ENCODE data around the gene SLC2A4. TPM values are rescaled to one million over a fixed set of nuclear protein-coding genes. Genes with fewer than 3 reads are reported as not detected.

The SLC2A4 gene
- total RNA-seq, 1 donor from 2014 or later: 0.31 TPM

Other genes with a start within 250 kb of the SLC2A4 start
- gene SLC16A13, start 245.7 kb upstream of the SLC2A4 start, total RNA-seq: 14.3 and 14.8 TPM in 2 replicates
- gene SLC16A11, start 237.6 kb upstream of the SLC2A4 start, total RNA-seq: 0.34 and 0.47 TPM in 2 replicates
- not detected in 2 replicates for gene CLEC10A, start 201.5 kb upstream of the SLC2A4 start, total RNA-seq
- gene ASGR2, start 166.9 kb upstream of the SLC2A4 start, total RNA-seq: not detected in 2 replicates
- 1.1 and 1.6 TPM in 2 replicates for gene ASGR1, start 102.3 kb upstream of the SLC2A4 start, total RNA-seq
- gene DLG4, start 61.9 kb upstream of the SLC2A4 start, total RNA-seq: 15.3 and 15.5 TPM in 2 replicates
- 287 and 294 TPM in 2 replicates for gene ACADVL, start 61.8 kb upstream of the SLC2A4 start, total RNA-seq
- 70.0 and 73.5 TPM in 2 replicates for gene DVL2, start 47.2 kb upstream of the SLC2A4 start, total RNA-seq
- 52.5 and 55.4 TPM in 2 replicates for gene PHF23, start 42.3 kb upstream of the SLC2A4 start, total RNA-seq
- gene GABARAP, start 39.3 kb upstream of the SLC2A4 start, total RNA-seq: 146 and 148 TPM in 2 replicates
- gene CTDNEP1, start 30.0 kb upstream of the SLC2A4 start, total RNA-seq: 191 and 193 TPM in 2 replicates
- gene ELP5, start 29.5 kb upstream of the SLC2A4 start, total RNA-seq: 73.6 and 75.5 TPM in 2 replicates
- 0.15 and 0.60 TPM in 2 replicates for gene CLDN7, start 19.2 kb upstream of the SLC2A4 start, total RNA-seq
- gene YBX2, start 12.9 kb downstream of the SLC2A4 start, total RNA-seq: 0.36 TPM in 1 of 2 replicates, not detected in the other
- gene EIF5A, start 25.9 kb downstream of the SLC2A4 start, total RNA-seq: 1,241 and 1,262 TPM in 2 replicates
- 52.3 and 59.0 TPM in 2 replicates for gene GPS2, start 33.6 kb downstream of the SLC2A4 start, total RNA-seq
- 57.1 and 60.9 TPM in 2 replicates for gene NEURL4, start 47.6 kb downstream of the SLC2A4 start, total RNA-seq
- 260 and 266 TPM in 2 replicates for gene ACAP1, start 54.8 kb downstream of the SLC2A4 start, total RNA-seq
- gene KCTD11, start 70.4 kb downstream of the SLC2A4 start, total RNA-seq: 5.3 TPM in 2 replicates
- gene TMEM95, start 73.4 kb downstream of the SLC2A4 start, total RNA-seq: 0.17 TPM in 1 of 2 replicates, not detected in the other
- gene TNK1, start 99.4 kb downstream of the SLC2A4 start, total RNA-seq: 3.8 and 4.9 TPM in 2 replicates
- gene PLSCR3, start 112.8 kb downstream of the SLC2A4 start, total RNA-seq: 77.1 and 78.2 TPM in 2 replicates
- gene TMEM256, start 122.4 kb downstream of the SLC2A4 start, total RNA-seq: 53.5 and 54.7 TPM in 2 replicates
- 2.3 and 2.7 TPM in 2 replicates for gene NLGN2, start 126.1 kb downstream of the SLC2A4 start, total RNA-seq
- gene SPEM1, start 138.6 kb downstream of the SLC2A4 start, total RNA-seq: not detected in 2 replicates
- not detected in 2 replicates for gene SPEM2, start 143.9 kb downstream of the SLC2A4 start, total RNA-seq
- gene SPEM3, start 147.1 kb downstream of the SLC2A4 start, total RNA-seq: not detected in 2 replicates
- gene TMEM102, start 153.7 kb downstream of the SLC2A4 start, total RNA-seq: 12.3 and 14.0 TPM in 2 replicates
- gene FGF11, start 157.8 kb downstream of the SLC2A4 start, total RNA-seq: 5.3 and 6.4 TPM in 2 replicates
- 6.6 and 7.0 TPM in 2 replicates for gene CHRNB1, start 163.3 kb downstream of the SLC2A4 start, total RNA-seq
- gene ZBTB4, start 197.9 kb downstream of the SLC2A4 start, total RNA-seq: 15.1 and 16.0 TPM in 2 replicates
- gene SLC35G6, start 199.7 kb downstream of the SLC2A4 start, total RNA-seq: not detected in 2 replicates
- 221 and 223 TPM in 2 replicates for gene POLR2A, start 202.6 kb downstream of the SLC2A4 start, total RNA-seq